Prostate gland (tissue), 2 donors: ENCODE data around the gene ERC2. TPM values are rescaled to one million over a fixed set of nuclear protein-coding genes. Genes with fewer than 3 reads are reported as not detected.

Experiments
- DNase-seq: peaks from one replicate; pipeline ENCODE4 v3.0.0-alpha.2; 2019; ENCODE audit warnings: low spot score
- H3K27ac ChIP-seq, 2 donors: fragments of 200-600 bp; sonication (generic); 2 replicates each; pipeline ENCODE4 v1.5.1; 2017 to 2019
- H3K27me3 ChIP-seq: fragments of 200-600 bp; sonication (generic); replicated peaks from 2 replicates; pipeline ENCODE4 v1.5.1; 2019; ENCODE audit not compliant: insufficient read depth
- H3K36me3 ChIP-seq, 2 donors: fragments of 200-600 bp; sonication (generic); 1 replicate in 1 of 2; 2 replicates in 1 of 2; pipeline versions ENCODE4 v1.5.1 to v1.8.1; 2017 to 2019
- H3K4me1 ChIP-seq: fragments of 200-600 bp; sonication (generic); replicated peaks from 2 replicates; pipeline ENCODE4 v1.5.1; 2019
- H3K4me3 ChIP-seq, 2 donors: fragments of 200-600 bp; sonication (generic); 2 replicates each; pipeline ENCODE4 v1.5.1; 2017 to 2019
- H3K9me3 ChIP-seq: fragments of 200-600 bp; sonication (generic); 2 replicates; pipeline ENCODE4 v1.5.1; 2017
- CTCF ChIP-seq, 4 experiments: fragments of 200-600 bp in 2 of 4; fragments of 450-650 bp in 2 of 4; sonication (generic) in 2 of 4; IDR thresholded peaks; 1 replicate in 3 of 4; 2 replicates in 1 of 4; pipeline ENCODE4 v1.5.1; 2016 to 2019; ENCODE audit warnings: antibody characterized with exemption in 4 of 4, mild to moderate bottlenecking in 2 of 4, moderate library complexity in 2 of 4
- POLR2A ChIP-seq: fragments of 450-650 bp; IDR thresholded peaks from one replicate; pipeline ENCODE4 v1.6.1; 2016; ENCODE audit warnings: antibody characterized with exemption, mild to moderate bottlenecking
- POLR2AphosphoS5 ChIP-seq: sonication (generic); formaldehyde crosslinking; IDR thresholded peaks from one replicate; pipeline ENCODE4 v1.6.1; 2017; ENCODE audit warnings: antibody characterized with exemption
- WGBS: methylation state at CpG from one replicate; pipeline ENCODE4 v1.1.5; 2018; 5-methylcytosine and 5-hydroxymethylcytosine counted together
- intact Hi-C: fragments of 100-400 bp; cut with DNase I; formaldehyde crosslinking; loops from one replicate; pipeline ENCODE4 v1.14.2; 2022
- total RNA-seq, 2 donors: library from RNA; depleted of rRNA; stranded (reverse); fragments of >200 nt; gene quantifications; one replicate each; pipeline ENCODE4 v1.1.0, GENCODE V29; 2016

The ERC2 gene
- total RNA-seq, 2 donors from 2014 or later, result 1.0 to 2.7 TPM

- DNase-seq, result no peak
- Histone ChIP-seq H3K9me3 (no peaks in the 10 kb centered on the region), H3K27ac (no peak overlapping the region), H3K27me3 (no peaks in the 10 kb centered on the region), H3K36me3 (no peaks in the 10 kb centered on the region), H3K4me3 (no peak overlapping the region), H3K4me1 (no peaks in the 10 kb centered on the region)
- WGBS, result 76% methylated on average over 6 of the region's 6 CpGs
- intact Hi-C loops, result no loop called here
- TF ChIP-seq POLR2AphosphoS5, result no peak
- TF ChIP-seq CTCF (IDR thresholded peaks at IDR 0.05), result no peak
- no peak for TF ChIP-seq POLR2A
These were observed 919.1 kb downstream of the ERC2 start for GRCh38 chr3:55549177-55549576.

GRCh38 chr3:55546866-55547669 is 921.2 kb downstream of the ERC2 start:
- intact Hi-C loops, result no loop called here
- Histone ChIP-seq H3K4me1 (no peaks in the 10 kb centered on the region), H3K4me3 (no peak overlapping the region), H3K27ac (no peak overlapping the region), H3K9me3 (no peaks in the 10 kb centered on the region), H3K36me3 (no peaks in the 10 kb centered on the region), H3K27me3 (no peaks in the 10 kb centered on the region)
- WGBS, result 80% methylated on average over 22 of the region's 22 CpGs
- no peak for DNase-seq
- TF ChIP-seq POLR2A (no peak), POLR2AphosphoS5 (no peak), CTCF (IDR thresholded peaks at IDR 0.05) (no peak)

GRCh38 chr3:55545995-55546394 is 922.3 kb downstream of the ERC2 start:
- WGBS, result 93% methylated on average over 6 of the region's 6 CpGs
- no peak overlapping the region for H3K4me3 ChIP-seq
- no peak overlapping the region for H3K27ac ChIP-seq
- no peaks in the 10 kb centered on the region for H3K9me3 ChIP-seq
- H3K36me3 ChIP-seq, result no peaks in the 10 kb centered on the region
- no peaks in the 10 kb centered on the region for H3K27me3 ChIP-seq
- TF ChIP-seq CTCF (IDR thresholded peaks at IDR 0.05), result no peak
- TF ChIP-seq POLR2AphosphoS5, result no peak
- no peak for TF ChIP-seq POLR2A
- H3K4me1 ChIP-seq, result no peaks in the 10 kb centered on the region
- DNase-seq, result no peak
- intact Hi-C loops, result no loop called here

- H3K36me3 ChIP-seq, result no peaks in the 10 kb centered on the region
- no peak for DNase-seq
- no peak overlapping the region for H3K27ac ChIP-seq
- intact Hi-C loops, result no loop called here
- TF ChIP-seq CTCF (IDR thresholded peaks at IDR 0.05) (no peak), POLR2A (no peak), POLR2AphosphoS5 (no peak)
- 40% methylated on average over 3 of the region's 3 CpGs for WGBS
- H3K27me3 ChIP-seq, result no peaks in the 10 kb centered on the region
- no peaks in the 10 kb centered on the region for H3K9me3 ChIP-seq
- H3K4me3 ChIP-seq, result no peak overlapping the region
- no peaks in the 10 kb centered on the region for H3K4me1 ChIP-seq
These were observed 924.0 kb downstream of the ERC2 start for GRCh38 chr3:55544219-55544618.

- Histone ChIP-seq H3K4me3 (no peak overlapping the region), H3K36me3 (no peaks in the 10 kb centered on the region), H3K9me3 (no peaks in the 10 kb centered on the region), H3K4me1 (no peaks in the 10 kb centered on the region), H3K27ac (no peak overlapping the region), H3K27me3 (no peaks in the 10 kb centered on the region)
- DNase-seq, result no peak
- 84% methylated on average over 12 of the region's 12 CpGs for WGBS
- intact Hi-C loops, result no loop called here
- no peak for TF ChIP-seq POLR2AphosphoS5
- no peak for TF ChIP-seq CTCF (IDR thresholded peaks at IDR 0.05)
- TF ChIP-seq POLR2A, result no peak
These were observed 925.1 kb downstream of the ERC2 start for GRCh38 chr3:55543181-55543614.
